Measurements from ENCODE around the gene MOV10L1.

DNA sequence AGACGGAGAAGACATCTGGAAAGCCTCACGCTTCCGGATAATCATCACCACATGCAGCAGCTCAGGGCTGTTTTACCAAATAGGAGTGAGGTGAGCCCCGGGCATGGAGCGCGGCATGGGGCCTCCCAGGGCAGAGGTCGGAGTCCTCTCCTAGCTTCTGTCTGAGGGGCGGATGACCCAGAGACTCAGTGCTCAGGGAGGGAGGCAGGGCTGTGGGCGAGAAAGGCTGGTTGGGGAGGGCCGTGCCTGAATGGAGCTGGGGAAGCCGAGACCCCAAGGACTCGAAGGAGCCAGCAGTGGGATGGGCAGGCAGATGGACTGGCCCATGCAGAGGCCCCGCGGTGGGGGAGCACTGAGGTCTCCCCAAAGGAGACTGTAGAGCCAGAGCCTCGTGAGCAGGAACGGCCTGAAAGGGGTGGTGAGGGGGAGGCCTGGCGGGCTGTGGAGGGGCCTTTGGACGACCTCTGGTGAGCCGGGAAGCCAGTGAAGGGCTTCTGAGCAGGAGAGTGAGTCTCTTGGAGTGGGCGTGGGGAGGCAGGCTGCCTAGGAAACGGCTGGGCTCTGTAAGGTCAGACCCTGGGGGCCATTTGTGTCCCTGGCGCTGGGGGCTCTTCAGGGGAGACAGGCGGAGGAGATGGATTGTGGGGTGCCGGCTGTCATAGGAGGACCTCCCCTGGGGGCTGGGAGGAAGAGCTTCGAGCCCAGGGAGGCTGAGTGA is 56.1 kb downstream of the MOV10L1 start:
- TF ChIP-seq, protein P1, sequence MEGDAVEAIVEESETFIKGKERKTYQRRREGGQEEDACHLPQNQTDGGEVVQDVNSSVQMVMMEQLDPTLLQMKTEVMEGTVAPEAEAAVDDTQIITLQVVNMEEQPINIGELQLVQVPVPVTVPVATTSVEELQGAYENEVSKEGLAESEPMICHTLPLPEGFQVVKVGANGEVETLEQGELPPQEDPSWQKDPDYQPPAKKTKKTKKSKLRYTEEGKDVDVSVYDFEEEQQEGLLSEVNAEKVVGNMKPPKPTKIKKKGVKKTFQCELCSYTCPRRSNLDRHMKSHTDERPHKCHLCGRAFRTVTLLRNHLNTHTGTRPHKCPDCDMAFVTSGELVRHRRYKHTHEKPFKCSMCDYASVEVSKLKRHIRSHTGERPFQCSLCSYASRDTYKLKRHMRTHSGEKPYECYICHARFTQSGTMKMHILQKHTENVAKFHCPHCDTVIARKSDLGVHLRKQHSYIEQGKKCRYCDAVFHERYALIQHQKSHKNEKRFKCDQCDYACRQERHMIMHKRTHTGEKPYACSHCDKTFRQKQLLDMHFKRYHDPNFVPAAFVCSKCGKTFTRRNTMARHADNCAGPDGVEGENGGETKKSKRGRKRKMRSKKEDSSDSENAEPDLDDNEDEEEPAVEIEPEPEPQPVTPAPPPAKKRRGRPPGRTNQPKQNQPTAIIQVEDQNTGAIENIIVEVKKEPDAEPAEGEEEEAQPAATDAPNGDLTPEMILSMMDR (conservative IDR thresholded peaks at IDR 0.05 in 1 of 2, IDR thresholded peaks at IDR 0.05 in 1 of 2; ENCODE audit: low read depth in 1 of 2, low read length in 2 of 2) = no peak
- no peak for TF ChIP-seq EZH2 (IDR thresholded peaks at IDR 0.05; ENCODE audit: low read length, missing control alignments)

All from fibroblast of lung (primary cell).